GM10248 (cell line): ENCODE measurements around the gene LOXL1.

Experiments
- CTCF ChIA-PET: fragments of 300-600 bp; sonication (Branson Sonifier 250); formaldehyde crosslinking; extraction: SDS; loops from one replicate; lab custom pipeline; 2021; ENCODE audit warnings: antibody characterized with exemption; lab: Yijun Ruan, JAX
- POLR2A ChIA-PET: fragments of 350-650 bp; sonication (Branson Sonifier 250); formaldehyde crosslinking; extraction: SDS; loops from one replicate; lab custom pipeline; 2020; ENCODE audit warnings: antibody characterized with exemption; lab: Yijun Ruan, JAX
- DNase-seq: peaks from one replicate; pipeline ENCODE4 v3.0.0; 2012; ENCODE audit errors: extremely low spot score
- TF ChIP-seq, protein P1 (sequence below): IDR thresholded peaks from 2 replicates; pipeline ENCODE4 v1.5.1; 2012; ENCODE audit warnings: mild to moderate bottlenecking, low read depth; ENCODE audit errors: extremely low read depth, missing control alignments, control extremely low read depth

The LOXL1 gene

DNA sequence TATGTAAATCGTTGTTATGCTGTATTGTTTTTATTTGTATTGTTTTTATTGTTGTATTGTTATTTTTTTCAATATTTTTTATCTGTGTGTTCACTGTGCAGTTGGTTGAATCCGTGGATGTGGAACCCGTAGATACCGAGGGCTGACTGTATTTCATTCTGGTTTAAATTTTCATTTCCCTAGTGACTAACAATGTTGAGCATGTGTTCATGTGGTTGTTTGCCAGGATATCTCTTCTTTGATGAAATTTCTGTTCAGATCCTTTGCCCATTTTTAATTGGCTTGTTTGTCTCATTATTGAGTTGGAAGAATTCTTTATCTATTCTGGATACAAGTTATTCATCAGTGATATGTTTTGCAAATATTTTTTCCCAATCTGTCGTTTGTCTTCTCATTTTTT lies 36.2 kb downstream of the LOXL1 start:
- ChIA-PET POLR2A (no interaction called here), CTCF (interaction anchor here (4.7 kb wide), 1 partner anchor 12 kb away, joined by 34 read pairs; no protein-coding TSS in a partner anchor)
- TF ChIP-seq, protein P1, sequence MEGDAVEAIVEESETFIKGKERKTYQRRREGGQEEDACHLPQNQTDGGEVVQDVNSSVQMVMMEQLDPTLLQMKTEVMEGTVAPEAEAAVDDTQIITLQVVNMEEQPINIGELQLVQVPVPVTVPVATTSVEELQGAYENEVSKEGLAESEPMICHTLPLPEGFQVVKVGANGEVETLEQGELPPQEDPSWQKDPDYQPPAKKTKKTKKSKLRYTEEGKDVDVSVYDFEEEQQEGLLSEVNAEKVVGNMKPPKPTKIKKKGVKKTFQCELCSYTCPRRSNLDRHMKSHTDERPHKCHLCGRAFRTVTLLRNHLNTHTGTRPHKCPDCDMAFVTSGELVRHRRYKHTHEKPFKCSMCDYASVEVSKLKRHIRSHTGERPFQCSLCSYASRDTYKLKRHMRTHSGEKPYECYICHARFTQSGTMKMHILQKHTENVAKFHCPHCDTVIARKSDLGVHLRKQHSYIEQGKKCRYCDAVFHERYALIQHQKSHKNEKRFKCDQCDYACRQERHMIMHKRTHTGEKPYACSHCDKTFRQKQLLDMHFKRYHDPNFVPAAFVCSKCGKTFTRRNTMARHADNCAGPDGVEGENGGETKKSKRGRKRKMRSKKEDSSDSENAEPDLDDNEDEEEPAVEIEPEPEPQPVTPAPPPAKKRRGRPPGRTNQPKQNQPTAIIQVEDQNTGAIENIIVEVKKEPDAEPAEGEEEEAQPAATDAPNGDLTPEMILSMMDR = no peak
- DNase-seq = no peak

DNA sequence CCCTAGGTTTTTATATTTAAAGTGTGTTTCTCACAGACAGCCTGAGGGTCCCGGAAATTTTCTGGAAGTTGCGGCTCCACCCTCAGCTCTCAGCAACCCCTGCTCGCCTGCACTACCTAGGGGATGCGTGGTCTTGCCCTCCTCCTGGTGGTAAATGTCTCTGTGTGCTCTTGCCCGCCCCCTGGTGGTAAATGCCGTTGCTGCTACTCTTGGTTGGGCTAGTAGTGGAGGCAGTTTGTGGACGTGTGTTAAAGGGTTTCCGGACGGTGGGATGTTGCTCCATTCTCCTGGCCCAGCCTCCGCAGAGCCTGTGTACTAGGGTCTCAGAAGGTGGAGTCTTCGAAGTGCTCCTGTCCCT lies 38.5 kb downstream of the LOXL1 start:
- ChIA-PET CTCF (interaction anchor here (0.9 to 4.7 kb wide), 13 partner anchors 7 to 343 kb away, joined by 3 to 40 read pairs (median 6); partner anchors contain the start of gene PML), POLR2A (no interaction called here)
- peak; percentile 86 for DNase-seq
- TF ChIP-seq, protein P1 = peak; percentile 95

DNA sequence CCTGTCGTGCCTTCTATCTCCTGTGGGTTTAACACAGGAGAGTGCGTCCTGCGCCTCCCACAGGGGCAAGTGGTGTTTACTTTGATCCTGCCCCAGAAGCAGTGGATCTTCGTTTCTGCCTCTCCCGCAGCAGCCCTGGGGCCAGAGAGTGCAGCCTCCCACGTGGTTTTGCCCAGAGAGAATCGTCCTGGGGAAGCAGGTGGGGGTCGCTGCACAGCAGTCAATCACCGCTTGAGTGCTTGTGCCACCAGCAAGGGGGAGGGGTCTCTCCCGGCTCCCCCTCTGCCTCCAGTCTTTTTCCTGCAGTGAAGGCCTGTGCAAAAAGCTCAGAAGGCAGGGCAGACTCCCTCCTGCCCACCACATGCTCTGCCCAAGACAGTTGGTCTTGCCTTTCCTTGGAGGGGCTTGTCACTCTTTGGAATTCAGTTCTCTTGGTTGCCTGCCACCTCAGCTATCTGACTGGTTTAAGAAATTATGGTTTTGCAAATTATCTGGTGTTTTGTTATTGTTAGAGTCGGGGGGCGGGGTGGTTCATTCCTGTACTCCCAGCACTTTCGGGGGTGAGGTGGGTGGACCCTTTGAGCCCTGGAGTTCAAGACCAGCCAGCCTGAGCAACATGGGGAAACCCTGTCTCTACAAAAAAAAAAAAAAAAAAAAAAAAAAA lies 39.0 kb downstream of the LOXL1 start:
- POLR2A ChIA-PET = no interaction called here
- CTCF ChIA-PET = interaction anchor here (0.7 to 4.7 kb wide), 14 partner anchors 10 to 355 kb away, joined by 3 to 40 read pairs (median 4); partner anchors contain the start of gene PML
- TF ChIP-seq, protein P1 = no peak
- DNase-seq = no peak

DNA sequence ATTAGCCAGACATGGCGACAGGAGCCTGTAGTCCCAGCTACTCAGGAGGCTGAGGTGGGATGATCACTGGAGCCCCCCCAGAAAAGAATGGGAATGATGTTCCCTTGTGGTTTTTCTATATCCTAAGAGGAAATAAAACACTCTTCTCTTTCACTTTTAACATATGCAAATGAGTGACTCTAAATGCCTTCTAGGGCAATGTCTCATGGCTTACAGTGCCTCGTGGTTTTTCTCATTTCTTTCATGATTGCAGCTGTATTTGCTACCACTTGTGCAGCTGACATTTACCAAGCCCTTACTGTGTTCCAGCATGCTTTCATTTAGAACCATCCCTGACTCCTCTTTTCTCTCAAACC lies 39.5 kb downstream of the LOXL1 start:
- TF ChIP-seq, protein P1 = no peak
- DNase-seq = peak; percentile 69
- POLR2A ChIA-PET = no interaction called here
- CTCF ChIA-PET = interaction anchor here (0.7 to 4.7 kb wide), 13 partner anchors 8 to 354 kb away, joined by 3 to 40 read pairs (median 4); partner anchors contain the start of gene PML

DNA sequence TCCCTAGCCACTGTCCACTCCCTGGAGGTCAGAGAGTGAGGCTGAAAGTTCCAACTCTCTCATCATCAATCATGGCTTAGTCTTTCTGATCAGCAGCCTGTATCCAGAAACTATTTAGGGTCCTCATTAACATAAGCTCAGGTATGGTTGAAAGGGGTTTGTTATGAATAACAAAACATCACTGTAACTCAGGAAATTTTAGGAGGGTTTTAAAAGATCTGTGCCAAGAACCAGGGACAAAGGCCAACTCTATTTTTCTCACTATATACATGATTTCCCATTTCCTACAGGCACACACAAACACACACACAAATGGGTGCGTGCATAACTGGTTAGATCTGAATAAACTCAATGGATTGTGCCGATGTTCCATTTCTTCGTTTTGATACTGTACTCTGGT lies 42.2 kb downstream of the LOXL1 start:
- CTCF ChIA-PET = interaction anchor here (1.2 to 12.6 kb wide), 2 partner anchors 17 to 23 kb away, joined by 3 to 162 read pairs; partner anchors contain the start of genes PML and STOML1
- POLR2A ChIA-PET = no interaction called here
- no peak for DNase-seq
- TF ChIP-seq, protein P1 = no peak

DNA sequence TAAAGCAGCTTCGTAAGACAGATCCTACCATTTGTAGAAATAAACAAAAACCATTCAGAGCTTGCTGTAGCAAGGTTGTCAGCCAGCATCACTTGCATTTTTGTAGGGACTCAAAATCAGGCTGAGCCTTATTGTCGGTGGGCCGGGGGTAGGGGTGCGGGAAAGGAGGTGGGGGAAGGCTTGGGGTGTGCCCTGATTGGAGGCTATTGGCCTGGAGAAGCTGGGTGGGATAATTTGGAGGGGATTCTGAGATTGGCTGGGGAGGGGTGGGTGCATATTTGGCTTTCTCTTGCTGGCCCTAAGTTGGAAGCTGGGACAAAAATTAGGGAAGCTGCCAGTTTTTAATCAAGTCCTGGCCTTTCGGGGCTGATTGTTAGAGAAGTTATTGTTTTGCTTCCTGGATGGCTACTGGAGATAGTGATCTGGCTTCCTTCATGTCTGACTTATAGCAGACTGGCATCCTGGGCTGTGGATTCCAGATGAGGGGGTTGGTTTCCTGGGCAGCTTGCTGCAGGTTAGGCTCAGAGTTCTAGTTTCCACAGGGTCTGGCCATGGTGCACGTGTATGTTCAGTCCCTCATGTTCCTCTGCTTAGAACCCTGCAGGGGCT lies 43.0 kb downstream of the LOXL1 start:
- CTCF ChIA-PET = interaction anchor here (0.9 to 12.6 kb wide), 3 partner anchors 19 to 38 kb away, joined by 3 to 162 read pairs (median 3); partner anchors contain the start of genes PML and STOML1
- no peak for DNase-seq
- TF ChIP-seq, protein P1 = no peak
- POLR2A ChIA-PET = no interaction called here
